GM12892 (cell line): Measurements from ENCODE around the gene VWC2.

Source experiments
- POLR2AphosphoS5 ChIP-seq: IDR thresholded peaks from 2 replicates; pipeline ENCODE4 v1.6.1; 2011; ENCODE audit warnings: low read depth, low read length, control low read depth
- TAF1 ChIP-seq: IDR thresholded peaks from 2 replicates; pipeline ENCODE4 v1.6.1; 2011; ENCODE audit warnings: low read depth, mild to moderate bottlenecking, control low read depth, low read length, borderline replicate concordance

DNA sequence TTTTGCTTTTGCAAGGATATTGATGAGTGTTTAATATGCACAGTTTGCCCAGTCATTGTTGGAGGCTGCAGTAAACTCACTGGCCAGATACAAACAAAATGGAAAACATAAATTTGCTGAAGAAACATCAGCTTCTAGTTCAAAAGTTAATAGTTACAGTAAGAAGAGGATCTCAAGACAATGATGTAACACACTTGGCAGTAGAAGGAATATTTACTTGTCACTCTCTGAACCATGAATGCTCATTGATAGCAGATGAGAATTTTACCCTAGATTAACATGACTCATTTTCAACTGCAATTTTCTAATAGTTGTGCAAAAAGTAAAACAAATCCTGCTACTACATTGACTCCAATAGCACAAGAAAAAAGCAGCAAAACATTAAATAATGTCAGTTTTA, 47.7 kb downstream of the VWC2 start:
- TF ChIP-seq POLR2AphosphoS5 = no peak
- TF ChIP-seq TAF1 = no peak
